IMR-90 (cell line): ENCODE results near the gene WNT4. TPM values are rescaled to one million over a fixed set of nuclear protein-coding genes. Genes with fewer than 3 reads are reported as not detected.

Experiments used
- ATAC-seq: fragments of 200-7000 bp; cut with Tn5 transposase; 2 replicates; pipeline ENCODE4 v1.9.1; 2020; ENCODE audit warnings: low read depth, mild to moderate bottlenecking, moderate library complexity
- BruUV-seq: library from RNA; stranded (reverse); fragments of 400-500 nt; replicated peaks from 2 replicates; lab custom pipeline; 2021; lab: Mats Ljungman, UMichigan
- CTCF ChIA-PET: fragments of 300-600 bp; formaldehyde crosslinking; extraction: SDS; loops from one replicate; lab custom pipeline; 2021; ENCODE audit warnings: antibody characterized with exemption; lab: Yijun Ruan, JAX
- POLR2A ChIA-PET: fragments of 300-600 bp; sonication (Branson Sonifier 250); formaldehyde crosslinking; loops from one replicate; lab custom pipeline; 2022; ENCODE audit warnings: antibody characterized with exemption; ENCODE audit not compliant: unreplicated experiment; lab: Charles Lee
- DNase-seq: peaks from one replicate; pipeline ENCODE4 v3.0.0; 2013
- H2AFZ ChIP-seq: replicated peaks from 2 replicates; pipeline ENCODE3; 2013; ENCODE audit warnings: low read length, mild to moderate bottlenecking; ENCODE audit not compliant: poor library complexity
- H2AK5ac ChIP-seq: 2 replicates; pipeline ENCODE4 v1.6.1; 2013; ENCODE audit warnings: low read depth, low read length, inconsistent platforms
- H2AK9ac ChIP-seq: replicated peaks from 2 replicates; pipeline ENCODE3; 2013; ENCODE audit warnings: mild to moderate bottlenecking, low read depth, low read length, moderate library complexity; ENCODE audit not compliant: poor library complexity
- H2BK120ac ChIP-seq: 2 replicates; pipeline ENCODE4 v1.6.1; 2013; ENCODE audit warnings: low read depth, low read length, inconsistent platforms
- H2BK15ac ChIP-seq: 3 replicates; pipeline ENCODE4 v1.6.1; 2013; ENCODE audit warnings: low read depth, low read length, inconsistent platforms
- H2BK20ac ChIP-seq: 2 replicates; pipeline ENCODE4 v1.6.1; 2013; ENCODE audit warnings: low read depth, mild to moderate bottlenecking, inconsistent platforms, low read length, moderate library complexity
- H2BK5ac ChIP-seq: 2 replicates; pipeline ENCODE4 v1.6.1; 2013; ENCODE audit warnings: mild to moderate bottlenecking, low read depth, low read length, inconsistent platforms; ENCODE audit not compliant: poor library complexity, severe bottlenecking
- H3K14ac ChIP-seq: replicated peaks from 2 replicates; pipeline ENCODE4 v1.6.1; 2013; ENCODE audit warnings: low read depth, low read length, inconsistent platforms
- H3K18ac ChIP-seq: 2 replicates; pipeline ENCODE4 v1.6.1; 2013; ENCODE audit warnings: low read depth, low read length, control low read depth
- H3K23ac ChIP-seq: 2 replicates; pipeline ENCODE4 v1.6.1; 2013; ENCODE audit warnings: low read depth, low read length, inconsistent platforms
- H3K27ac ChIP-seq: 2 replicates; pipeline ENCODE4 v1.5.1; 2013; ENCODE audit warnings: mild to moderate bottlenecking, control low read depth, low read length; ENCODE audit not compliant: insufficient read depth
- H3K27me3 ChIP-seq: 2 replicates; pipeline ENCODE4 v1.6.1; 2013; ENCODE audit warnings: low read length; ENCODE audit not compliant: control insufficient read depth, insufficient read depth
- H3K36me3 ChIP-seq: 2 replicates; pipeline ENCODE4 v1.6.1; 2013; ENCODE audit warnings: low read length, mixed read lengths; ENCODE audit not compliant: control insufficient read depth, insufficient read depth
- H3K4ac ChIP-seq: 2 replicates; pipeline ENCODE4 v1.6.1; 2013; ENCODE audit warnings: low read depth, low read length, inconsistent platforms
- H3K4me1 ChIP-seq: 2 replicates; pipeline ENCODE4 v1.6.1; 2013; ENCODE audit warnings: low read length, mixed read lengths; ENCODE audit not compliant: control insufficient read depth, insufficient read depth
- H3K4me2 ChIP-seq: 2 replicates; pipeline ENCODE4 v1.6.1; 2013; ENCODE audit warnings: low read depth, mild to moderate bottlenecking, control low read depth, low read length, moderate library complexity
- H3K4me3 ChIP-seq: 2 replicates; pipeline ENCODE4 v1.5.1; 2013; ENCODE audit warnings: low read depth, mild to moderate bottlenecking, control low read depth, low read length, moderate library complexity; ENCODE audit not compliant: insufficient read depth
- H3K56ac ChIP-seq: 2 replicates; pipeline ENCODE4 v1.6.1; 2013; ENCODE audit warnings: low read length, inconsistent platforms; ENCODE audit not compliant: insufficient read depth; ENCODE audit errors: extremely low read depth
- H3K79me1 ChIP-seq, 2 experiments: 2 replicates each; pipeline ENCODE4 v1.6.1; 2013; ENCODE audit warnings: low read length in 2 of 2, inconsistent platforms in 1 of 2, low read depth in 1 of 2
- H3K9ac ChIP-seq: 2 replicates; pipeline ENCODE4 v1.6.1; 2013; ENCODE audit warnings: low read depth, low read length, control low read depth
- H3K9me1 ChIP-seq: 2 replicates; pipeline ENCODE4 v1.6.1; 2013; ENCODE audit warnings: low read length, inconsistent platforms; ENCODE audit not compliant: insufficient read depth
- H3K9me3 ChIP-seq: 2 replicates; pipeline ENCODE4 v1.6.1; 2013; ENCODE audit warnings: low read length; ENCODE audit not compliant: control insufficient read depth, insufficient read depth
- H4K20me1 ChIP-seq: 2 replicates; pipeline ENCODE4 v1.6.1; 2013; ENCODE audit warnings: low read length, inconsistent platforms; ENCODE audit not compliant: insufficient read depth
- H4K5ac ChIP-seq: 2 replicates; pipeline ENCODE4 v1.6.1; 2013; ENCODE audit warnings: mild to moderate bottlenecking, low read depth, low read length, control low read depth
- H4K8ac ChIP-seq, 2 experiments: 2 replicates each; pipeline ENCODE4 v1.6.1; 2013; ENCODE audit warnings: low read depth in 2 of 2, low read length in 2 of 2, control low read depth in 1 of 2, inconsistent platforms in 1 of 2
- H4K91ac ChIP-seq: 2 replicates; pipeline ENCODE4 v1.6.1; 2013; ENCODE audit warnings: low read depth, low read length, inconsistent platforms; ENCODE audit not compliant: insufficient read depth
- BHLHE40 ChIP-seq: fragments of 150-350 bp; IDR thresholded peaks from 2 replicates; pipeline ENCODE4 v1.6.1; 2016; ENCODE audit warnings: mild to moderate bottlenecking, low read depth, low read length
- CEBPB ChIP-seq: IDR thresholded peaks from 2 replicates; pipeline ENCODE4 v1.6.1; 2012; ENCODE audit warnings: low read depth, low read length, improper control_type of control experiment
- CHD1 ChIP-seq: IDR thresholded peaks from 2 replicates; pipeline ENCODE4 v1.6.1; 2012; ENCODE audit warnings: low read depth, low read length, improper control_type of control experiment
- MAFK ChIP-seq: IDR thresholded peaks from 2 replicates; pipeline ENCODE4 v1.6.1; 2012; ENCODE audit warnings: low read depth, low read length, improper control_type of control experiment
- MAZ ChIP-seq: IDR thresholded peaks from 2 replicates; pipeline ENCODE4 v1.6.1; 2012; ENCODE audit warnings: low read depth, mild to moderate bottlenecking, low read length, improper control_type of control experiment, moderate library complexity, borderline replicate concordance
- MXI1 ChIP-seq: IDR thresholded peaks from 2 replicates; pipeline ENCODE4 v1.6.1; 2012; ENCODE audit warnings: low read depth, mild to moderate bottlenecking, low read length, moderate library complexity, borderline replicate concordance
- NFE2L2 ChIP-seq: fragments of 150-350 bp; IDR thresholded peaks from 2 replicates; pipeline ENCODE4 v1.6.1; 2016; ENCODE audit warnings: low read depth, mild to moderate bottlenecking, low read length
- POLR2A ChIP-seq: IDR thresholded peaks from 2 replicates; pipeline ENCODE4 v1.6.1; 2012; ENCODE audit warnings: mild to moderate bottlenecking, low read depth, low read length
- RAD21 ChIP-seq: IDR thresholded peaks from 2 replicates; pipeline ENCODE4 v1.6.1; 2012; ENCODE audit warnings: low read length, improper control_type of control experiment
- RCOR1 ChIP-seq: IDR thresholded peaks from 2 replicates; pipeline ENCODE4 v1.6.1; 2012; ENCODE audit warnings: mild to moderate bottlenecking, low read length, improper control_type of control experiment; ENCODE audit not compliant: insufficient replicate concordance
- RFX5 ChIP-seq: IDR thresholded peaks from 2 replicates; pipeline ENCODE4 v1.8.0; 2012; ENCODE audit warnings: low read depth, mild to moderate bottlenecking, low read length, moderate library complexity
- SMC3 ChIP-seq: fragments of 150-350 bp; IDR thresholded peaks from 2 replicates; pipeline ENCODE4 v1.6.1; 2016; ENCODE audit warnings: low read depth, mild to moderate bottlenecking, antibody characterized with exemption, low read length, moderate library complexity
- WGBS, 2 experiments: methylation state at CpG; one replicate each; pipeline versions ENCODE4 v1.1.5 to v1.1.7; 2013; ENCODE audit warnings: missing lambda C conversion rate in 2 of 2; ENCODE audit not compliant: insufficient read length in 1 of 2; ENCODE audit errors: extremely low coverage in 2 of 2; 5-methylcytosine and 5-hydroxymethylcytosine counted together
- dilution Hi-C: fragments of 300-500 bp; cut with HindIII; formaldehyde crosslinking; loops from one replicate; pipeline ENCODE4 v1.14.3; 2018; ENCODE audit warnings: low sequenced_read_pairs; ENCODE audit not compliant: unreplicated experiment
- in situ Hi-C: fragments of 300-500 bp; cut with MboI; formaldehyde crosslinking; loops from 3 replicates; pipeline ENCODE4 v1.14.3; 2019; ENCODE audit warnings: low sequenced_read_pairs, inconsistent platforms, mixed read lengths
- intact Hi-C: fragments of 100-400 bp; cut with micrococcal nuclease; formaldehyde crosslinking; loops from 2 replicates; pipeline ENCODE4 v1.10.0; 2022
- polyA plus RNA-seq, 3 experiments: library from polyadenylated mRNA; depleted of rRNA; stranded (reverse); fragments of >200 nt; gene quantifications; 2 replicates each; pipeline ENCODE4 v1.2.3, GENCODE V29; 2012; ENCODE audit warnings: low replicate concordance in 1 of 3
- total RNA-seq: library from RNA; depleted of rRNA; stranded (reverse); fragments of >200 nt; gene quantifications from 2 replicates; pipeline ENCODE4 v1.2.3, GENCODE V29; 2012
- TF ChIP-seq, protein P1 (sequence below): conservative IDR thresholded peaks from 2 replicates; pipeline ENCODE4 v1.5.1; 2012; ENCODE audit warnings: mild to moderate bottlenecking, low read depth, low read length, improper control_type of control experiment
- TF ChIP-seq, protein P2 (sequence below): fragments of 150-350 bp; IDR thresholded peaks from 2 replicates; pipeline ENCODE4 v1.6.1; 2017; ENCODE audit warnings: mild to moderate bottlenecking, antibody characterized with exemption, low read length, low read depth
- TF ChIP-seq, protein P3 (sequence below): fragments of 150-350 bp; IDR thresholded peaks from 2 replicates; pipeline ENCODE4 v1.6.1; 2016; ENCODE audit warnings: low read depth, mild to moderate bottlenecking, low read length, moderate library complexity, borderline replicate concordance

WNT4 gene
- total and polyA plus RNA-seq, 2 of the 4 experiments (the other 2 are of a cell fraction), result not detected

DNA sequence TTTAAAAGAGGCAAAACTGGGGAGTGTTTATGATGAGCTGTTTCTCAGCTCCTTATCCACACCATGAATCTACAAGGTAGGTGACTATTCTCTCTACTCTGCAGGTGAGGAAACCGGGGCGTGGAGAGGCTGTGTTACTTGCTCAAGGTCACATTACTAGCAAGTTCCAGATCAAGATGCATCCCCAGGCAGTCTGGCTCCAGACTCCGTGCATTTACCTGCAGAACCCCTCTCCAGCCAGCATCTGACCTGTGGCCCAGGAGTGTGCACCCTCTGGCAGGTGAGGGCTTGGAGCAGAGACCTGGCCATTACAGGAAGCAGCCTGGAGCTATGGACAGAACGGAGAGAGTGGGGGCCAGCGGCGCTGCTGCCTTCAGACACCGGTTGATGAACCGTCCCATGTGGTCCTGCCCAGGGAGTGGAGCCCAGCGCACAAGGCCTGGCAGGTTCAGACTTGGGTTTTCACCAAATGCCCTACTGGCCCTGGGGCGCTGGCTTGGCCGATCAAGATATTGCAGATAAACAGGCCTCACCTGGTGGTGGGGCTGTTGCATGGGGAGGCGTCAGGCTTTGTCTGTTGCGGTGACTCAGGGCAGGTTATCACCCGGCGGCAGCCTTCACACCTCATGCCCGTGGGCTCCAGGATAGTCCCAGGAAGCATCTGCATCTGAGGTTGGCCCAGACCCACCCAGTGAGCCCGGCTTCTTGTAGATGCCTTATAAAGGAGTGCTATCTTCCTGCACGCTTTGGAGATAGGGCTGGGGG lies 29.2 kb upstream of the WNT4 start:
- H4K20me1 ChIP-seq, result no peaks in the 10 kb centered on the region
- no peak overlapping the region for H3K9ac ChIP-seq
- intact Hi-C loops (no loop called here), dilution Hi-C loops (no loop called here), in situ Hi-C loops (no loop called here)
- H3K56ac ChIP-seq, result no peak overlapping the region
- H2AK5ac ChIP-seq, result no peak overlapping the region
- H3K36me3 ChIP-seq, result no peaks in the 10 kb centered on the region
- no peaks in the 10 kb centered on the region for H3K79me1 ChIP-seq
- H2AFZ ChIP-seq, result no peak overlapping the region
- H3K4ac ChIP-seq, result no peak overlapping the region
- H3K18ac ChIP-seq, result no peak overlapping the region
- H4K8ac ChIP-seq, result no peak overlapping the region
- CTCF ChIA-PET, result no interaction called here
- no peaks in the 10 kb centered on the region; the same call in 1 of the 2 replicates for H3K9me1 ChIP-seq
- no TSS peak for BruUV-seq
- no peak overlapping the region for H3K14ac ChIP-seq
- no peak overlapping the region for H3K27ac ChIP-seq
- TF ChIP-seq RAD21 (no peak), MXI1 (no peak), MAFK (no peak), RCOR1 (no peak), BHLHE40 (no peak), RFX5 (no peak), SMC3 (no peak), CHD1 (no peak), NFE2L2 (no peak), CEBPB (no peak), MAZ (no peak), POLR2A (no peak)
- TF ChIP-seq, protein P1, sequence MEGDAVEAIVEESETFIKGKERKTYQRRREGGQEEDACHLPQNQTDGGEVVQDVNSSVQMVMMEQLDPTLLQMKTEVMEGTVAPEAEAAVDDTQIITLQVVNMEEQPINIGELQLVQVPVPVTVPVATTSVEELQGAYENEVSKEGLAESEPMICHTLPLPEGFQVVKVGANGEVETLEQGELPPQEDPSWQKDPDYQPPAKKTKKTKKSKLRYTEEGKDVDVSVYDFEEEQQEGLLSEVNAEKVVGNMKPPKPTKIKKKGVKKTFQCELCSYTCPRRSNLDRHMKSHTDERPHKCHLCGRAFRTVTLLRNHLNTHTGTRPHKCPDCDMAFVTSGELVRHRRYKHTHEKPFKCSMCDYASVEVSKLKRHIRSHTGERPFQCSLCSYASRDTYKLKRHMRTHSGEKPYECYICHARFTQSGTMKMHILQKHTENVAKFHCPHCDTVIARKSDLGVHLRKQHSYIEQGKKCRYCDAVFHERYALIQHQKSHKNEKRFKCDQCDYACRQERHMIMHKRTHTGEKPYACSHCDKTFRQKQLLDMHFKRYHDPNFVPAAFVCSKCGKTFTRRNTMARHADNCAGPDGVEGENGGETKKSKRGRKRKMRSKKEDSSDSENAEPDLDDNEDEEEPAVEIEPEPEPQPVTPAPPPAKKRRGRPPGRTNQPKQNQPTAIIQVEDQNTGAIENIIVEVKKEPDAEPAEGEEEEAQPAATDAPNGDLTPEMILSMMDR, result no peak
- TF ChIP-seq, protein P2, sequence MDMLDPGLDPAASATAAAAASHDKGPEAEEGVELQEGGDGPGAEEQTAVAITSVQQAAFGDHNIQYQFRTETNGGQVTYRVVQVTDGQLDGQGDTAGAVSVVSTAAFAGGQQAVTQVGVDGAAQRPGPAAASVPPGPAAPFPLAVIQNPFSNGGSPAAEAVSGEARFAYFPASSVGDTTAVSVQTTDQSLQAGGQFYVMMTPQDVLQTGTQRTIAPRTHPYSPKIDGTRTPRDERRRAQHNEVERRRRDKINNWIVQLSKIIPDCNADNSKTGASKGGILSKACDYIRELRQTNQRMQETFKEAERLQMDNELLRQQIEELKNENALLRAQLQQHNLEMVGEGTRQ, result no peak
- TF ChIP-seq, protein P3, sequence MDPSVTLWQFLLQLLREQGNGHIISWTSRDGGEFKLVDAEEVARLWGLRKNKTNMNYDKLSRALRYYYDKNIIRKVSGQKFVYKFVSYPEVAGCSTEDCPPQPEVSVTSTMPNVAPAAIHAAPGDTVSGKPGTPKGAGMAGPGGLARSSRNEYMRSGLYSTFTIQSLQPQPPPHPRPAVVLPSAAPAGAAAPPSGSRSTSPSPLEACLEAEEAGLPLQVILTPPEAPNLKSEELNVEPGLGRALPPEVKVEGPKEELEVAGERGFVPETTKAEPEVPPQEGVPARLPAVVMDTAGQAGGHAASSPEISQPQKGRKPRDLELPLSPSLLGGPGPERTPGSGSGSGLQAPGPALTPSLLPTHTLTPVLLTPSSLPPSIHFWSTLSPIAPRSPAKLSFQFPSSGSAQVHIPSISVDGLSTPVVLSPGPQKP, result no peak
- no peak overlapping the region for H3K4me2 ChIP-seq
- no peak overlapping the region for H2AK9ac ChIP-seq
- DNase-seq (no peak), ATAC-seq (no peak)
- POLR2A ChIA-PET, result no interaction called here
- peaks cover 51% of the 10 kb centered on the region for H3K27me3 ChIP-seq
- no peak overlapping the region for H2BK15ac ChIP-seq
- no peaks in the 10 kb centered on the region for H3K4me1 ChIP-seq
- H3K4me3 ChIP-seq, result no peak overlapping the region
- no peak overlapping the region for H4K5ac ChIP-seq
- H4K91ac ChIP-seq, result no peak overlapping the region
- peaks cover 6% of the 10 kb centered on the region for H3K9me3 ChIP-seq
- H3K23ac ChIP-seq, result no peak overlapping the region
- H2BK5ac ChIP-seq, result no peak overlapping the region
- WGBS, 2 experiments, result 100% methylated on average over 3 of the region's 18 CpGs; no CpG with 5 or more reads in 1 of the 2 experiments
- no peak overlapping the region for H2BK120ac ChIP-seq
- H2BK20ac ChIP-seq, result no peak overlapping the region
